Lung (tissue), 12 donors: ENCODE data around the gene HMGXB3. TPM values are rescaled to one million over a fixed set of nuclear protein-coding genes. Genes with fewer than 3 reads are reported as not detected.

Experiments
- ATAC-seq: fragments of 200-7000 bp; cut with Tn5 transposase; one replicate; pipeline ENCODE4 v1.9.1; 2020; ENCODE audit warnings: moderate number of reproducible peaks; ENCODE audit not compliant: insufficient read depth, low FRiP score
- DNase-seq, 3 donors: peaks; one replicate each; pipeline ENCODE4 v3.0.0-alpha.2; 2013 to 2017
- H3K27ac ChIP-seq, 2 donors: one replicate each; pipeline ENCODE4 v1.5.1; 2013; ENCODE audit warnings: mild to moderate bottlenecking in 2 of 2, moderate library complexity in 2 of 2, control low read depth in 1 of 2, inconsistent platforms in 1 of 2, low read depth in 1 of 2, low read length in 1 of 2
- H3K27me3 ChIP-seq, 3 donors: one replicate each; pipeline ENCODE4 v1.5.1; 2013; ENCODE audit warnings: low read length in 2 of 3; ENCODE audit not compliant: control insufficient read depth in 3 of 3, insufficient read depth in 3 of 3
- H3K36me3 ChIP-seq, 4 donors: one replicate each; pipeline ENCODE4 v1.5.1; 2013; ENCODE audit warnings: low read length in 4 of 4, mild to moderate bottlenecking in 1 of 4, moderate library complexity in 1 of 4; ENCODE audit not compliant: control insufficient read depth in 4 of 4, insufficient read depth in 4 of 4
- H3K4me1 ChIP-seq, 5 donors: one replicate each; pipeline ENCODE4 v1.5.1; 2013; ENCODE audit warnings: low read length in 5 of 5, mild to moderate bottlenecking in 2 of 5, moderate library complexity in 1 of 5; ENCODE audit not compliant: control insufficient read depth in 5 of 5, insufficient read depth in 5 of 5
- H3K4me3 ChIP-seq: one replicate; pipeline ENCODE4 v1.5.1; 2013; ENCODE audit warnings: mild to moderate bottlenecking, control low read depth, moderate library complexity
- H3K9ac ChIP-seq, 2 donors: one replicate each; pipeline ENCODE4 v1.5.1; 2013; ENCODE audit warnings: low read length in 2 of 2, control low read depth in 1 of 2; ENCODE audit not compliant: insufficient read depth in 1 of 2
- H3K9me3 ChIP-seq, 4 donors: one replicate each; pipeline ENCODE4 v1.5.1; 2013; ENCODE audit warnings: low read length in 3 of 4, mild to moderate bottlenecking in 1 of 4, moderate library complexity in 1 of 4; ENCODE audit not compliant: control insufficient read depth in 4 of 4, insufficient read depth in 3 of 4
- CTCF ChIP-seq: IDR thresholded peaks from 2 replicates; pipeline ENCODE4 v1.5.1; 2012; ENCODE audit warnings: mild to moderate bottlenecking; ENCODE audit errors: control extremely low read depth, extremely low read depth
- WGBS, 2 donors: extraction: QIAGEN DNeasy Blood & Tissue Kit; methylation state at CpG; one replicate each; pipeline ENCODE4 v1.1.7; 2013; 5-methylcytosine and 5-hydroxymethylcytosine counted together
- polyA plus RNA-seq, 2 donors: library from polyadenylated mRNA; stranded (reverse); fragments of 200-250 nt; gene quantifications; one replicate each; pipeline ENCODE4 v1.2.1, GENCODE V29; 2013
- total RNA-seq, 2 donors: library from RNA; depleted of rRNA in 1 of 2; stranded (reverse); fragments of >200 nt in 1 of 2; gene quantifications; one replicate each; pipeline ENCODE4 v1.2.1, GENCODE V29; 2014 to 2021
- donor health status: control.
- donor health status: control.
- donor health status: Bipolar disorder and iron deficiency.
- donor health status: healthy.
- donor health status: DM: yes; HTN: yes; CAD: no.

HMGXB3 gene
- total and polyA plus RNA-seq, 4 donors, result 22.3 to 42.3 (median 30.8) TPM

GRCh38 chr5:150079909-150080461, 79.4 kb downstream of the HMGXB3 start:
- peaks cover 0 to 16% (median 4%) of the 10 kb centered on the region in 5 donors for H3K4me1 ChIP-seq
- DNase-seq (no peak), ATAC-seq (no peak)
- no peak overlapping the region for H3K9ac ChIP-seq
- H3K27ac ChIP-seq, result no peak overlapping the region
- H3K9me3 ChIP-seq, result peaks cover 0 to 3% (median 0%) of the 10 kb centered on the region in 4 donors
- H3K27me3 ChIP-seq, result no peaks in the 10 kb centered on the region
- 96 to 99% methylated on average over 19 of the region's 19 CpGs for WGBS, 2 donors
- H3K4me3 ChIP-seq, result no peak overlapping the region
- TF ChIP-seq CTCF, result no peak
- peaks cover 0 to 2% (median 0%) of the 10 kb centered on the region in 4 donors for H3K36me3 ChIP-seq

- peaks cover 0 to 16% (median 4%) of the 10 kb centered on the region in 5 donors for H3K4me1 ChIP-seq
- H3K9me3 ChIP-seq, result peaks cover 0 to 1% (median 0%) of the 10 kb centered on the region in 4 donors
- no peaks in the 10 kb centered on the region for H3K36me3 ChIP-seq
- ATAC-seq, result no peak
- 86 to 88% methylated on average over 14 to 15 of the region's 15 CpGs for WGBS, 2 donors
- H3K9ac ChIP-seq, result no peak overlapping the region
- H3K4me3 ChIP-seq, result no peak overlapping the region
- no peak for DNase-seq
- no peaks in the 10 kb centered on the region for H3K27me3 ChIP-seq
- H3K27ac ChIP-seq, result no peak overlapping the region
- TF ChIP-seq CTCF, result no peak
These were observed 80.3 kb downstream of the HMGXB3 start for GRCh38 chr5:150080696-150081435.

- Histone ChIP-seq H3K9ac (no peak overlapping the region), H3K36me3 (no peaks in the 10 kb centered on the region), H3K9me3 (no peaks in the 10 kb centered on the region), H3K27ac (no peak overlapping the region), H3K4me3 (no peak overlapping the region), H3K27me3 (no peaks in the 10 kb centered on the region), H3K4me1 (peaks cover 0 to 16% (median 4%) of the 10 kb centered on the region in 5 donors)
- no peak for TF ChIP-seq CTCF
- WGBS, 2 donors, result 11 to 20% methylated on average over 14 to 15 of the region's 15 CpGs
- DNase-seq, result peak; percentile 76 to 88 (median 76)
- peak; percentile 71 for ATAC-seq
These were observed 81.2 kb downstream of the HMGXB3 start for GRCh38 chr5:150081541-150082283.
